WTC11 (cell line): ENCODE results near the gene SERPINH1. TPM values are rescaled to one million over a fixed set of nuclear protein-coding genes. Genes with fewer than 3 reads are reported as not detected.

Source experiments
- ATAC-seq: fragments of 200-7000 bp; cut with Tn5 transposase; 2 replicates; pipeline ENCODE4 v1.10.0; 2021; ENCODE audit warnings: mild to moderate bottlenecking, moderate library complexity
- CTCF ChIA-PET: fragments of 300-600 bp; sonication (Branson Sonifier 250); formaldehyde crosslinking; loops from one replicate; lab custom pipeline; 2021; ENCODE audit warnings: antibody characterized with exemption; lab: Charles Lee
- POLR2A ChIA-PET: fragments of 350-600 bp; sonication (Branson Sonifier 250); formaldehyde crosslinking; loops from one replicate; lab custom pipeline; 2021; ENCODE audit warnings: antibody characterized with exemption; lab: Charles Lee
- DNase-seq: peaks from one replicate; pipeline ENCODE4 v3.0.0; 2021; ENCODE audit warnings: low spot score
- H3K27ac Mint-ChIP-seq: 2 replicates; pipeline ENCODE4 v1.8.0; 2021; ENCODE audit warnings: mixed read lengths
- H3K27me3 Mint-ChIP-seq: 2 replicates; pipeline ENCODE4 v1.8.0; 2021; ENCODE audit warnings: low read depth, mild to moderate bottlenecking, moderate library complexity, mixed read lengths
- H3K36me3 Mint-ChIP-seq: 2 replicates; pipeline ENCODE4 v1.8.0; 2021; ENCODE audit warnings: mixed read lengths
- H3K4me1 Mint-ChIP-seq: 2 replicates; pipeline ENCODE4 v1.8.0; 2022; ENCODE audit warnings: mixed read lengths
- H3K4me3 Mint-ChIP-seq: 2 replicates; pipeline ENCODE4 v1.8.0; 2021; ENCODE audit warnings: mild to moderate bottlenecking, moderate library complexity, mixed read lengths
- H3K9me3 Mint-ChIP-seq: 2 replicates; pipeline ENCODE4 v1.8.0; 2021; ENCODE audit warnings: mixed read lengths
- ARID4B ChIP-seq: sonication (generic); formaldehyde crosslinking; IDR thresholded peaks from 2 replicates; pipeline ENCODE4 v1.8.0; 2023; ENCODE audit warnings: missing genetic modification reagents, mild to moderate bottlenecking, borderline replicate concordance
- ATF1 ChIP-seq: sonication (generic); formaldehyde crosslinking; IDR thresholded peaks from 2 replicates; pipeline ENCODE4 v1.8.1; 2023; ENCODE audit warnings: mild to moderate bottlenecking, moderate library complexity, missing genetic modification reagents
- CBFB ChIP-seq: sonication (generic); formaldehyde crosslinking; IDR thresholded peaks from 2 replicates; pipeline ENCODE4 v1.8.1; 2022; ENCODE audit warnings: mild to moderate bottlenecking, low read depth, missing genetic modification reagents
- CREB1 ChIP-seq: sonication (generic); formaldehyde crosslinking; IDR thresholded peaks from 2 replicates; pipeline ENCODE4 v1.8.0; 2023; ENCODE audit warnings: mild to moderate bottlenecking, missing genetic modification reagents
- E2F1 ChIP-seq: sonication (generic); formaldehyde crosslinking; IDR thresholded peaks from 2 replicates; pipeline ENCODE4 v1.8.0; 2022; ENCODE audit warnings: mild to moderate bottlenecking, missing genetic modification reagents
- ETV6 ChIP-seq: sonication (generic); formaldehyde crosslinking; IDR thresholded peaks from 2 replicates; pipeline ENCODE4 v1.8.1; 2022; ENCODE audit warnings: mild to moderate bottlenecking, missing genetic modification reagents
- HMGA2 ChIP-seq: fragments of 250-450 bp; sonication (Bioruptor Pico); IDR thresholded peaks from 2 replicates; pipeline ENCODE4 v1.4.0; 2021; ENCODE audit warnings: mild to moderate bottlenecking, moderate library complexity
- HMGXB4 ChIP-seq: sonication (generic); formaldehyde crosslinking; IDR thresholded peaks from 2 replicates; pipeline ENCODE4 v1.8.1; 2023; ENCODE audit warnings: mild to moderate bottlenecking, moderate library complexity, missing genetic modification reagents
- JAZF1 ChIP-seq: fragments of 250-450 bp; sonication (Bioruptor Pico); IDR thresholded peaks from 2 replicates; pipeline ENCODE4 v1.9.0; 2021; ENCODE audit warnings: moderate library complexity, mild to moderate bottlenecking, inconsistent platforms
- MLX ChIP-seq: sonication (generic); formaldehyde crosslinking; IDR thresholded peaks from 2 replicates; pipeline ENCODE4 v1.8.1; 2023; ENCODE audit warnings: mild to moderate bottlenecking, missing genetic modification reagents, moderate library complexity
- NR3C1 ChIP-seq: sonication (generic); formaldehyde crosslinking; conservative IDR thresholded peaks from 2 replicates; pipeline ENCODE4 v1.8.1; 2023; ENCODE audit warnings: low read depth, mild to moderate bottlenecking, missing genetic modification reagents
- OVOL2 ChIP-seq: fragments of 250-450 bp; sonication (Bioruptor Pico); IDR thresholded peaks from 2 replicates; pipeline ENCODE4 v1.9.0; 2021; ENCODE audit warnings: mild to moderate bottlenecking, borderline replicate concordance
- SMAD3 ChIP-seq: sonication (generic); formaldehyde crosslinking; IDR thresholded peaks from 2 replicates; pipeline ENCODE4 v1.8.0; 2022; ENCODE audit warnings: missing genetic modification reagents, mild to moderate bottlenecking, borderline replicate concordance
- SOX15 ChIP-seq: fragments of 250-450 bp; sonication (Bioruptor Pico); IDR thresholded peaks from 2 replicates; pipeline ENCODE4 v1.9.0; 2021; ENCODE audit warnings: mild to moderate bottlenecking
- SP1 ChIP-seq: sonication (generic); formaldehyde crosslinking; conservative IDR thresholded peaks from 2 replicates; pipeline ENCODE4 v1.8.1; 2022; ENCODE audit warnings: missing genetic modification reagents
- TEAD4 ChIP-seq: sonication (generic); formaldehyde crosslinking; IDR thresholded peaks from 2 replicates; pipeline ENCODE4 v1.8.0; 2022; ENCODE audit warnings: mild to moderate bottlenecking, missing genetic modification reagents
- USF1 ChIP-seq: sonication (generic); formaldehyde crosslinking; IDR thresholded peaks from 2 replicates; pipeline ENCODE4 v1.8.0; 2022; ENCODE audit warnings: mild to moderate bottlenecking, missing genetic modification reagents
- USF2 ChIP-seq: sonication (generic); formaldehyde crosslinking; IDR thresholded peaks from 2 replicates; pipeline ENCODE4 v1.8.1; 2023; ENCODE audit warnings: mild to moderate bottlenecking, missing genetic modification reagents, moderate library complexity
- ZBTB43 ChIP-seq: sonication (generic); formaldehyde crosslinking; IDR thresholded peaks from 2 replicates; pipeline ENCODE4 v1.8.1; 2023; ENCODE audit warnings: mild to moderate bottlenecking, missing genetic modification reagents
- ZNF121 ChIP-seq: sonication (generic); formaldehyde crosslinking; IDR thresholded peaks from 2 replicates; pipeline ENCODE4 v1.8.0; 2023; ENCODE audit warnings: missing genetic modification reagents
- ZNF396 ChIP-seq: fragments of 250-450 bp; sonication (Bioruptor Pico); IDR thresholded peaks from 2 replicates; pipeline ENCODE4 v1.8.0; 2021; ENCODE audit warnings: mild to moderate bottlenecking, moderate library complexity, borderline replicate concordance
- ZNF671 ChIP-seq: fragments of 250-450 bp; sonication (Bioruptor Pico); IDR thresholded peaks from 2 replicates; pipeline ENCODE4 v1.8.0; 2021; ENCODE audit warnings: mild to moderate bottlenecking
- total RNA-seq: library from RNA; stranded (reverse); gene quantifications from 3 replicates; pipeline ENCODE4 v1.2.3, GENCODE V29; 2021

Gene SERPINH1
- total RNA-seq, 1 experiment from 2014 or later: 411 TPM

GRCh38 chr11:75562048-75562835, at the start of gene SERPINH1 (continued):
- 0 out of 2 replicates have a peak, but pooled peaks have one; percentile 23 for TF ChIP-seq USF1 (CRISPR knock-in tag)
- TF ChIP-seq ZBTB43 (CRISPR knock-in tag): 0 out of 2 replicates have a peak, but pooled peaks have one; percentile 68
- no peak for TF ChIP-seq USF2 (CRISPR knock-in tag)
- peak; percentile 79; the same call in 1 of the 2 replicates for TF ChIP-seq ETV6 (CRISPR knock-in tag)
- peak; percentile 42; the same call in 1 of the 2 replicates for TF ChIP-seq CREB1 (CRISPR knock-in tag)
- TF ChIP-seq SP1 (CRISPR knock-in tag): peak; percentile 37; the same call in 1 of the 2 replicates
- no peak for TF ChIP-seq JAZF1 (CRISPR knock-in tag)
- TF ChIP-seq HMGXB4 (CRISPR knock-in tag): no peak
- no peak for TF ChIP-seq OVOL2 (CRISPR knock-in tag)
- no peak for TF ChIP-seq ZNF121 (CRISPR knock-in tag)
- TF ChIP-seq SMAD3 (CRISPR knock-in tag): no peak
- TF ChIP-seq ATF1 (CRISPR knock-in tag): 0 out of 2 replicates have a peak, but pooled peaks have one; percentile 31
- TF ChIP-seq MLX (CRISPR knock-in tag): no peak
- no peak for TF ChIP-seq SOX15 (CRISPR knock-in tag)
- TF ChIP-seq ZNF671 (CRISPR knock-in tag): no peak
- TF ChIP-seq, all 79 proteins: peak for 14

- no peaks in the 10 kb centered on the region for H3K36me3 Mint-ChIP-seq
- no peaks in the 10 kb centered on the region for H3K27me3 Mint-ChIP-seq
- H3K27ac Mint-ChIP-seq: no peak overlapping the region
- H3K4me1 Mint-ChIP-seq: peaks cover 5% of the 10 kb centered on the region
- no peak overlapping the region for H3K4me3 Mint-ChIP-seq
- ATAC-seq (no peak), DNase-seq (no peak)
- POLR2A ChIA-PET: no interaction called here
- CTCF ChIA-PET: no interaction called here
- TF ChIP-seq HMGA2 (CRISPR knock-in tag): no peak
- TF ChIP-seq ETV6 (CRISPR knock-in tag): no peak
- no peak for TF ChIP-seq NR3C1
- TF ChIP-seq ARID4B (CRISPR knock-in tag): no peak
- TF ChIP-seq TEAD4 (CRISPR knock-in tag): no peak
- TF ChIP-seq ATF1 (CRISPR knock-in tag): no peak
- TF ChIP-seq ZNF396 (CRISPR knock-in tag): no peak
- TF ChIP-seq E2F1 (CRISPR knock-in tag): no peak
- no peak for TF ChIP-seq CBFB (CRISPR knock-in tag)
- peaks cover 8% of the 10 kb centered on the region; the same call in 1 of the 2 replicates for H3K9me3 Mint-ChIP-seq
These were observed 48.8 kb upstream of the SERPINH1 start for GRCh38 chr11:75513250-75513649.
